Measurements from ENCODE around the gene MRTFA.
A peak's percentile ranks its signal among the peaks of the same experiment; 100 is the strongest.

MRTFA gene

DNA sequence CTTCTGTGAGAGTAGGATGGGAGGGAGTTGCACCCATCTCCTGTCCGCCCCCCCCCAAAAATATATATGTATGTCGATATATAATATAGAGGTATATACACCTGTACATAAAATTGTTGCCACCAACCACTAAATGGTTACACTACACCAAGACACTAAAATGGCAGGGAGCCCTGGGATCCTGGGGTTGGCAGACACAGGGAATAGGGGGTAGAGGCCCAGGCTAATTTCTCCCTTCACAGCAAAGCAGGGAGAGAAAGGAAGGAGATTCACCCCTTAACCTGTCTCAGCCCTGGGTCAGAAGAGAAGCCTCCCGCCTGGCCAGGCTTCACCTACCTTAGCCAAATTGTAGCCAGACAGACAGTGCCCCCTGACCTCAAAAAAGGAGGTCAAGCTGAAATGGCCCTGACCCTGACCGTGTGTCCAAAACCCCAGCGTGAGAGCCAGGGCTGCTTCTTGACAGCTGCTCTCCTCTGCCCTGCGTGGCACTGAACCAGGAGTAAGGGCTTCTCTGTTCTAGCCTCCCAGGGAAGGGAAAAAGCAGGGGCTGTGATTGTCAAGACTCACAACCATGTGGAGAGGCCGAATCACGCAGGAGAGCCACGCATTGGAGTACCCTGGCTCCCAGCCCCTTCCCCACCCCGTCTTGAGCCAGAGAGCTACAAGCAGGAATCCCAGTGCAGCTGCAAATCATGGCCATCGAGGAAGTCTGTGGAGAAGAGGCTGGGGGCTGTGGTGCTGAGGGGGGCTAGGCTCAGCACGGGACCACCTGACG, 225.6 kb downstream of the MRTFA start:
- no peak for DNase-seq (ENCODE audit: low read depth in 3 of 3)

DNA sequence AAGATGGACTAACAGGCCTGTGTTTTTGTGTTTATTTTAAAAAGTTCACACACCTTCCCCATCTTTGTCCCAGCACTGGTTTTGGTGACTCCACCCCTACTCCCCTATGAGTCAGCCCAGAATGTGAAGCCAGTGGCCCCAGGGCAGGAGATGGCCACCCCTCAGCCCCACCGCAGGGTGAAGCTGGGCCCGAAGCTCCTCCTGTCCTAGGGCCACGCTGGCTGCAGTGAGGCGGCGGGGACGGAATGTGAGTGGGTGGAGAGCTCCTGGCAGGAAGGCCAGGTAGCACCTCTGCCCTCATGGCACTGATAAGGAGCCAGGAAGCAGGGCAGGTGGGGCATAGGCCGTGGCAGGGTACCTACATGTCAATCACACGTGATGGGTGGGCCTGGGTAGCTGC, 226.2 kb downstream of the MRTFA start:
- DNase-seq (ENCODE audit: low read depth in 3 of 3) = no peak

DNA sequence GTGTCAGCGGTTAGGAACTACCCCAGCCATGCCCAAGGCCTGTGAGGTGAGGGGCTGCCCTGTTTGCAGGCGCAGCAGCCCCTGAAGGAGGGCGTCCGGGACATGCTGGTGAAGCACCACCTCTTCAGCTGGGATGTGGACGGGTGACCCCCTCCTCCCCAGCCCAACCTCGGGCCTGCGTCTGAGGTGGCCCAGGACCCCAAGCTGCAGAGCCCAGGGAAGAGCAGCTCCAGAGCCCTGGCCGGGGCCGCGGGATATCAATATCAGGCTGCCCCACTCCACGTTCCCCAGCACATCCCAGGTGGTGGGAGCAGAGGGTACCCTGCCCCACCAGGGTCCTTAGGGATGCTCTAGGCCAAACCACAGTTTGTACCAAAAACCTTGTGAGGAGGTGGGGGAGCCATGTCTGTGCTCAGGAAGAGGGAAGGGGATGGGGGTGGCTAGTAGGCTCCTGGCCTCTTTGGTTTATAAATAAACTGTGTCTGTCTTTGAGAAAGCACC, 226.9 kb downstream of the MRTFA start:
- DNase-seq (ENCODE audit: low read depth in 3 of 3) = no peak

DNA sequence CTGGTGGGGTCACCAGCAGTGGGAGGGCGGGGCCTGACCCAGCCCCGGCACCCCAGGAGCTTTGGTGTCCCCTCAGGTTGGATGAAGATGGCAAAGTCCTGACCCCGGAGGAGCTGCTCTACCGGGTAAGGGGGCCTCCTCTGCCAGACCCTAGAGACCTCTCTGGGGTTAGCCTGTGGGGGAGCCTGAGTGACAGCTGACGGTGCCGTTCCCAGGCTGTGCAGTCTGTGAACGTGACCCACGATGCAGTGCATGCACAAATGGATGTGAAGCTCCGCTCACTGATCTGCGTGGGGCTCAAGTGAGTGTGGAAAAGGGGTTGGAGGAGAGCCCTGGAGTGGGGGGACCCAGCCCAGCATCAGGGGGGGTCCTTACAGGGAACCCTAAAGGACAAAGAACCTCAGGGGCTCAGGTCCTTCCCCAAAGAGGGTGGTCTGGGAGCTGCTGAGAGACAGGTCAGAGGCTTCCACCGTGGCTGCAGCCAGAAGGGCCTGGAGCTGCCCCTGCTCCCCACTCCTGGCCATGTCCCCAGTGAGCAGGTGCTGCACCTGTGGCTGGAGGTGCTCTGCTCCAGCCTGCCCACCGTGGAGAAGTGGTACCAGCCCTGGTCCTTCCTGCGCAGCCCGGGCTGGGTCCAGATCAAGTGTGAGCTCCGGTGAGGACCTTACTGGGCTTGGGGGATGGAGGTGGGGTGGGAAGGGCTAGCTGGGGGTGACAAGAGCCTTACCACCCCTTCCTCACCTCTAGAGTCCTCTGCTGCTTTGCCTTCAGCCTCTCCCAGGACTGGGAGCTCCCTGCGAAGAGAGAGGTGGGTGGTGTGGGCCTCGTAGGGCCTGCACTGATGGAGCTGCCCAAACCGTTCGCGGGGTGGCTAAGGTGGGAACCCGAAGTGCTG, 227.6 kb downstream of the MRTFA start:
- DNase-seq (ENCODE audit: low read depth in 3 of 3) = no peak

DNA sequence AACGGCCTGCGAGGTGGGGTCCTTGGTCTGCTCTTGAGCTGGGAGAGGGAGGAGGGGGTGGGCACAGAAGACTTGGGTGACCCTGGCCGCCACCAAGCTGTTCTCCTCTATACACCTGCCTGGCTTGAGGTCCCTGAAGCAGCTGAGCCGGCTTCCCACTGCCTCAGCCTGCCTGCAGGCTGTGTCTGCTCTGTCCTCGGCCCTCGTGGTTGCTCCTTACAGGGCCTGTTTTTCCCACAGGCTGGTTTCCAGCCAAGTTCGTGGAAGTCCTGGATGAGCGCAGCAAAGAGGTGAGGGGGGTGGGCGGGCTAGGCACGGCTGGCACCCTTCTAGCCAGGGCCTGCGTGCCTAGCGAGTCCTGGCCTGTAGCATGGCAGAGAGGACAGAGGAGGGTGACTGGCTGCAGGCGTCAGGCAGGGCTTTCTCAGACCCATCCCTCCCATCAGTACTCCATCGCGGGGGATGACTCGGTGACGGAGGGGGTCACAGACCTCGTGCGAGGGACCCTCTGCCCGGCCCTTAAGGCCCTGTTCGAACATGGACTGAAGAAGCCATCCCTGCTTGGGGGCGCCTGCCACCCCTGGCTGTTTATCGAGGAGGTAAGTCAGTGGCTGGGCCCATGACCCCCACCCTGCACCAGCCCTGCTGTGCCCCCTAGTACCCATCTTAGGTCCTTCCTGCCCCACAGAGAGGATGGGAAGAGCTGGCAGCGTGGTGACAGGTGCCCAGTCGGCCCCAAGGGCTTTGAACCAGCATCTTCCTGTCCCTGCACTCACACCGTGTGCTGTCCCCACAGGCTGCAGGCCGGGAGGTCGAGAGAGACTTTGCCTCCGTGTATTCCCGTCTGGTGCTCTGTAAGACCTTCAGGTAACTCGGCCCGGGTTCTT, 228.4 kb downstream of the MRTFA start:
- DNase-seq (ENCODE audit: low read depth in 3 of 3) = no peak

DNA sequence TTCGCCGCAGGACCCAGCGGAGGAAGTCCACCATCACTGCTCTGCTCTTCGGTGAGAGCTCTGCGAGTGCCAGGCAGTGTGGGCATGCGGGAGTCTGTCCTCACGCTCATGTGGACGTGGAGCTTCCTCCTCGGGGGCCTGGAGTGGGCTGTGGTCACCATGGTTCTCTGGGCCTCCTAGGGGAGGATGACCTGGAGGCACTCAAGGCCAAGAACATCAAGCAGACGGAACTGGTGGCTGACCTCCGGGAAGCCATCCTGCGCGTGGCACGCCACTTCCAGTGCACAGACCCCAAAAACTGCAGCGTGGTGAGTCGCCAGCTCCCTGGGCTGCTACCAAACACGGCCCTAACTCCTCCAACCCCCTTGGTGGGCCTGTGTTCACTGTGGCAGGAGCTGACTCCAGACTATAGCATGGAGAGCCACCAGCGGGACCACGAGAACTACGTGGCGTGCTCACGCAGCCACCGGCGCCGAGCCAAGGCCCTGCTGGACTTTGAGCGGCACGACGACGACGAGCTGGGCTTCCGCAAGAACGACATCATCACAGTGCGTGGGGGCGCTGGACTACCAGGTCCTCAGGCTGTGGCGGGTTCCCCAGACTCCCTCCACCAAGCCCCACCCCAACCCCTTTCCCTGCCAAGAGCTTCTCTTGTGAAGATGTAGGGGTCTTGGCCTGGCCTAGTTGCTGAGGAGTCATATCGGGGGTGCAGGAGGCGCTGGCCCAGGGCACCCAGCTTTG, 229.3 kb downstream of the MRTFA start:
- DNase-seq (ENCODE audit: low read depth in 3 of 3) = no peak

DNA sequence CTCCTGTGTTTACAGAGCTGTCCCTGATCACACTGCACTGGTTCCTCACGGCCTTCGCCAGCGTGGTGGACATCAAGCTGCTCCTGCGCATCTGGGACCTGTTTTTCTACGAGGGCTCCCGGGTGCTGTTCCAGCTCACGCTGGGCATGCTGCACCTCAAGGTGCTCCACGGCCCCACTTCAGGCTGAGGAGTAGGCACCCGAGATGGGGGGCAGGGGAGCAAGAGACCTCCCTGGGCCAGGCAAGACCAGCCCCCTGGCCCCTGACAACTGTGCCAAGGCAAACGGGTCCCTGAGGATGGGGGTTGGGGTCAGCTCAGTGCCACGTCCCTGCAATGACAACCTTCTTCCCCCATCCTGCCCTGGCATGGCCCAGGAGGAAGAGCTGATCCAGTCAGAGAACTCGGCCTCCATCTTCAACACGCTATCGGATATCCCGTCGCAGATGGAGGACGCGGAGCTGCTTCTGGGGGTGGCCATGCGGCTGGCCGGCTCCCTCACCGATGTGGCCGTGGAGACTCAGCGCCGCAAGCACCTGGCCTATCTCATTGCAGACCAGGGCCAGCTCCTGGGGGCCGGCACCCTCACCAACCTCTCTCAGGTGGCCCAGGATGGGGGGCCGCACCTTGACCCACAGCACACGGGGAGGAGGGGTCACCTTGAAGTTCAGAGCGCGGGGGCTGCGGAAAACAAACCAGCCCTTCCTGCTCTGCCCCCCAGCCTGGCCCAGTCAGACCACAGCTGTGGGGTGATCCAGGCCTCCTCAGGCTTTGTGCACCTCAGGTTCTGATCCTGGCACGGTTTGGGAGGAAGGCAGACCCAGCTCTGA, 230.2 kb downstream of the MRTFA start:
- DNase-seq (ENCODE audit: low read depth in 3 of 3) = no peak

DNA sequence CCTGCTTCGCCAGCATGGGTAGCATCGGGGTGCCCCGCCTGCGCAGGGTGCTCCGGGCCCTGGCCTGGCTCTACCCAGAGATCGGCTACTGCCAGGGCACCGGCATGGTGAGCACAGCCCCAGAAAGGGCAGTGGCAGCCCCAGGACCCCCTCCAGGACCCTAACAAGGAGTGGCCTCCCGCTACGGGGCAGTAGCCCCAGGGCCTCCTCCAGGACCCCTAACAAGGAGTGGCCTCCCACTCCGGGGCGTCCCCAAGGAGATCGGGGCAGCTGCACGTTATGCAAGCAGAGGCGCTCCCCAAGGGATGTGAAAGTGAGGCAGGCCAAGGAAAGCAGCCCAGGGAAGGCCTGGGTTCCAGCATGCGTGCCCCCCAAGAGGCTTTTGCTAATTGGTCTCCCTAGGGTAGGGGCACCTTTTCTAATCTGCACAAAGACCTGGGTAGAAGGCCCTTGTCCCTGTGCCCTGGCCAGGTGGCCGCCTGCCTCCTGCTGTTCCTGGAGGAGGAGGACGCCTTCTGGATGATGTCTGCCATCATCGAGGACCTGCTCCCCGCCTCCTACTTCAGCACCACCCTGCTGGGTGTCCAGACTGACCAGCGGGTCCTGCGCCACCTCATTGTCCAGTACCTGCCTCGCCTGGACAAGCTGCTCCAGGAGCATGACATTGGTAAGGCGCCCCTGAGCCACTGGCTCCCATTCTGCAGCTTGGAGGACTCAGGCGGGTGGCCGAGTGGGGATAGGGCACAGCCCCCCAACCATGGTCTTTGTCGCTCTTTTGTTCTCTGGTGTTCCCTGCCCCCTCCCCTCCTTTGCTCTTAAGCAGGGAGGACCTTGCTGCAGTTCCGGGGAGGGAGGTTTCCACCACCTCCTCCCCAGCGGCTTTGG, 231.1 kb downstream of the MRTFA start:
- DNase-seq (ENCODE audit: low read depth in 3 of 3) = no peak

DNA sequence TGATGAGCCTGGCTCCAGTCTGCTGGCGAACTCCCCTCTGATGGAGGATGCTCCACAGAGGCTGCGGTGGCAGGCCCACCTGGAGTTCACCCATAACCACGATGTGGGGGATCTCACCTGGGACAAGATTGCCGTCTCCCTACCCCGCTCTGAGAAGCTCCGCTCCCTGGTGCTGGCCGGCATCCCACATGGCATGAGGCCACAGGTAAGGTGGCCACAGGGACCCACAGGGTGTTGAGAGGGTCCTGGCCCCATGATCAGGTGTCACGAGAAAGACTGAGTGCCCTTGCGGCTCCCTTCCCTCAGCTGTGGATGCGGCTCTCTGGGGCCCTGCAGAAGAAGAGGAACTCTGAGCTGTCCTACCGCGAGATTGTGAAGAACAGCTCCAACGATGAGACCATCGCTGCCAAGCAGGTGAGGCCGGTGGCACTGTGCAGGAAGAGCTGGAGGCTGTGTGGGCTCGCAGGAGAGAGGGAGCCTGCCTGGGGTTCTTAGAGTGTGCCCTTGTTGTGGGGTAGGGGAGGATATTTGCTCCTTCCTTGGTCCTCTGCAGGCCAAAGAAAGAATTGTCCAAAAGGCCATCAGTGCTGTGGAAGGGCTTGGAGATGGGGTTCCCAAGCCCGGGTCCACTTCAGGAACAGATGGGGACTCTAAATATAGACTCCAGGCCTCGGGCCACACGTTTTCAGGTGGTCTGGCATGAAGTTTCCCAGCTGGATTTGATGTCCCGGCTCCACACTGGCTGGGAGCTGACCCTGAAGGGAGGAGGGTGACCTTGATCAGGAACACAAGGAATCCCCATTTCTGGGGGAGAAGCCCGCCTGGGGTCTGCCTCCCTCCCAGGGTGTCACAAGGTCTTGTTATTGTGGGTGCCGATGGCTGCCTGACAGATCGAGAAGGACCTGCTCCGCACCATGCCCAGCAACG, 232.0 kb downstream of the MRTFA start:
- no peak for DNase-seq (ENCODE audit: low read depth in 3 of 3)

DNA sequence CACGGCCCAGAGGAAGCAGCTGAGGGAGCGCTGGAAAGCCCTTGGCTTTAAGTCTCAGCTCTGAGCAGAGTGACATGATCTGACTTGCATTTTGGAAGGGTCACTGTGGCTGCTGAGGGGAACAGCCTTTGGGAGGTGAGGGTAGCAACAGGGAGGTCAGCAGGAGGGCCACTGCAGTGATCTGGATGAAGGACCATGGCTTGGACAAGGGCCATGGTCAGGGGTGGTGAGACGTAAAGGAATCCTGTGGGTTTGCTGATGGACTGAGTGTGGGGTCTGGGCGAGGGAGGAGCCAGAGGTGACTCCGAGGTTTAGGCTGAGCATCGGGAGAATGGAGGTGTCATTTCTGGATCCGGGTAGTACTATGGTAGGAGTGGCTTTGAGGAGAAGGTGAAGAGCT, 232.9 kb downstream of the MRTFA start:
- DNase-seq (ENCODE audit: low read depth in 3 of 3) = no peak

DNA sequence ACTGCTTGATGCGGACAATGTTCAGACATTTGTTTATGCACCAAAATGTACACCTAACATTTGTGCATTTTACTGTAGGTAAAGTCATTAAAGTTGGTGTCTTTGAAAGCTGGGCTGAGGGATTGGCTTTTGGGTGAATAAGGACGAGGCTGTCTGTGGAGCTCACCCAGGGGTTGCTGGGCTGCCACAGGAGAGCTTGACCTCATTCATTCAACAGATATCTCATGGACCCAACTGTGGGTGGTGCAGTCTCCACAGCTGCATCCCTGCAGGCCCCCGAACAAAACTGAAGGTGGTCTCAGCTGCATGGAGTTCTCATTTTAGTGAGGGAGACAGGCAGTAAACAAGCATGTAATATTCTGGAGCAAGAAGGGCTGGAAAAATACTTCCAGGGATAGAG, 233.4 kb downstream of the MRTFA start:
- DNase-seq (ENCODE audit: low read depth in 3 of 3) = no peak

DNA sequence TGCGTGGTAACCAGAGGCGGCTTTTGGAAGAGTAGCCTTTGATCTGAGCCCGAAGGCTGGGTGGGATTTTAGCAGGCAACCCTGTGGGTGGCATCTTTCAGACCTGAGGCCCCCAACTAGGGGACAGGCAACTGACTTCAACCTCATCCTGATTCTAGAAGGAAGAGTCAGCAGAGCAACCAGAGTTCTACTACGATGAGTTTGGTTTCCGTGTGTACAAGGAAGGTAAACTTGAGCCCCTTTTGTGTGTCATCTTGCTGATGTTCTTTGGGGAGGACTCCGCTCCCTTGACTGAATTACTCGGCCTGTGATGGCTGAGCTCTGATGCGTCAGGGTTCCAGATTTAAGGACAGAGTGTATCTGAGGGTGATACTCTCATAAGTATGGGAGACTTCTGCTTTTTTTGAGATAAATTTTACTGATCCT, 234.5 kb downstream of the MRTFA start:
- peak in 1 of 3 donors; percentile 14 for DNase-seq (ENCODE audit: low read depth in 3 of 3)

DNA sequence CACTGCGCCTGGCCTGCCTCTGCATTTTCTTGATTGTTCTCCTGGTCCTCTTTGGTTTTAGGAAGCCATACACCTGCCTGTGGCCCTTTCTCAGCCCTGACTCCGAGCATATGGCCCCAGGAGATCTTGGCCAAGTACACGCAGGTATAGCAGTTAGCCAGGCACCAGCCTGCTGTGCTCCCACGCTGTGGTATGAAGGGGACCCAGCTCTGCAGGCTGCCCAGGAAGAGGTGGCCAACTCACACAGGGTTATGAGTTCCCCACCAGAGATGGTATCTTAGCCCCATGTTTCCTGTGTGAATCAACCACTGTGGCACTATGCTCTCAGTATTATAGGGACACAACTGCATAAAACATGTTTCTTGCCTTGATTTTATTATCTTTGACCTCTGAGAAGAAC, 235.0 kb downstream of the MRTFA start:
- peak; percentile 20 to 43 (median 36) for DNase-seq (ENCODE audit: low read depth in 3 of 3)

DNA sequence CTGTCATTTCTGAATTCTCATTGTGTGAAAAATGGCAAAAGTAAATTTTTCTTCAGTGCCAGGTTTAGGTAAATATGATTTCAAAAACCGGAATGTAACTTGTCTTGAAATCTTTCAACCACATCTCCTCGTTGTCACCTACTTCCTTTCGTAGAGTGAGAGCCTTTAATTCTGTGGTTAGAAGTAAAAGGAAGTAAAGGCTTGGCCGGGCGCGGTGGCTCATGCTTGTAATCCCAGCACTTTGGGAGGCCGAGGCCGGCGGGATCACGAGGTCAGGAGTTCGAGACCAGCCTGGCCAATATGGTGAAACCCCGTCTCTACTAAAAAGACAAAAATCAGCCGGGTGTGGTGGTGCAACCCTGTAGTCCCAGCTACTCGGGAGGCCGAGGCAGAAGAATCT, 236.4 kb downstream of the MRTFA start:
- no peak for DNase-seq (ENCODE audit: low read depth in 3 of 3)

DNA sequence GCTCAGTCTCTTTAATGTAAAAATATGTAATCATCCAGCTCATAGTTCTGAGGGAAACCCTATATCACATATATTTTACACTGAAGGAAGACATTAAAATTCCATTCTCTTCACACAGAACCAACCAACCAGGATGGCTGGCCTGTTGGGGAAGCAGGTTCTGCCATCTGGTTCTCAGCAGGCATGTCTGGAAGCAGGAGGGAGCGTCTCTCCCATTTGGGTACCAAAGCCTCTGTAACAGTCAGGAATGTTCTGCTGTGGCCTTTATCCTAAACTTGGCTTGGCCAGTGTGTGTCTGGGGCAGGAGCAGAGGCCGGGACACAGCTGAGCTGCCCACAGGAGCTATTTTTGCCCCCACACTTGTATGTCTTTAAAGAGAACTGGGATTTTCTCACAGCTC, 236.9 kb downstream of the MRTFA start:
- no peak for DNase-seq (ENCODE audit: low read depth in 3 of 3)

DNA sequence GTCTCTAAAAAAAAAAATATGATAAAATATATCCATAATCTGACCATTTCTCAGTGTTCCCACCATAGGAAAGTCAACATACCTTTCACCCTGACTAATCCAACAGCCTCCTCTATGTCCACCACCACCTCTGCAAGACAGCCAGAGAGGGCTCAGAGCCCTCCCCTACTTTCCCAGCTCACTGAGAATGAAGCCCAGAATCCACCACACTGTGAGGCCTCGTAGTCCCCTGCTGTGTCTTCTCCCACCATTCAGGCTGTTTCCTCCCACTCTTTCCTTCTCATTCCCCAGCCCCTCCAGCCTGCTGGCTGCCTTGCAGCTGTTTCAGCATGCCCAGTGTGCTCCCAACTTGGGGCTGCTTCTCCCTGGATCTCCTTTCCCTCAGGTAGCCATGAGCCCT, 239.1 kb downstream of the MRTFA start:
- no peak for DNase-seq (ENCODE audit: low read depth in 3 of 3)

DNA sequence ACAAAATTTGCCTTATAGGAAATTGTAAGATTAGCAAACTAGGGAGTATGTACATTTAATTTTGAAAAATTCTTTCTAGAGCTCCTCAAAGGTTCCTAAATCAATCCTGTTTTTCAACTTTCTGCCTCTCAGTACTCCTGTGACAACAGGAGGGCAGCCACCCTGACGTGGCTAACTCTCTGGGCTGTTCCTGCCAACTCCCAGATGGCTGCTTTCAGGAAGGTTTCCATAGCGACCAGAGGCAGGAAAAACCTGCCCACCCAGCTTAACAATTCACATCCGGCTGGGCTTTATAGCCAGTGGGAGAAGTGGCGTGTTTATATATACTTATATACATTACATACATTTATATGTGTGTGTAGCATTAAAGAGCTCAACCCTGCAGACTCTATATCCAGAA, 239.6 kb downstream of the MRTFA start:
- no peak for DNase-seq (ENCODE audit: low read depth in 3 of 3)

DNA sequence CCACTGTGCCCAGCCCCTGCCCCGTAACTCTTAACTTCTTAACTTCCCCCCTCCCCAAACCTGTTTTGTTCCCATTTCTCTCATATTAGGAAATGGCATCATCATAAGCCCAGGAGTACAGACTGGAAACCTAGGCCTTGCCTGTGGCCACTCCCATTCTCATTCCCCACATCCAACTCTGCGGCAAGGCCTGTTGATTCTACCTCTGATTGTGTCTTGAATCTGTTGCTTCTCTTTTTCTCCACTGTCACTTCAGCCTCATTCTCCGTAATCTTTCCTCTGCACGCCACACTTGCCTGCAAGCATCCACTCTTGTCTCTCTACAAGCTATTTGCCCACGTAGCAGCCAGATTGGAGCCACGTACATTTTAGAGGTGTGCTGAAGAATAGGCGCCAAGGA, 240.9 kb downstream of the MRTFA start:
- DNase-seq (ENCODE audit: low read depth in 3 of 3) = no peak
